HG03460 (cell line): Measurements from ENCODE around the gene CNKSR3.

Experiments used
- ATAC-seq: cut with Tn5 transposase; IDR thresholded peaks from one replicate; pipeline ENCODE4 v1.9.1; 2021; ENCODE audit not compliant: unreplicated experiment

Gene CNKSR3

DNA sequence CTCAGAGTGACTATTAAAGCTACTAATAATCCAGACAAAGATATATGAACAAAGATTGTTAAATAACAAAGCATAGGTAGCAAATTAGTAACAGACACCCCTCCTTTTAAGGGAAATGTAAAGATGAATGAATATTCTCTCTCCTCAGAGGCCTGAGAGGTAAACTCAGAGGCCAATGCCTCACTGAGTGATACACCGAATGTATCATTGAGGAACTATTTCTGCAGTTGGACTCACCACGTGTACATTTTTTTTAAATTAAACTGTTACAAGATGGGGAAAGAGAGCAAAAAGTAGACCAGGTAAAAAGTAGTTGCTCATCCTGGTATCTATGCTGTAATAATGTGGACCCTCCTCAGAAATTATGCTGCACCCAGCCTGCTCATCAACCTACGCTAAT, 81.6 kb downstream of the CNKSR3 start:
- ATAC-seq = no peak

DNA sequence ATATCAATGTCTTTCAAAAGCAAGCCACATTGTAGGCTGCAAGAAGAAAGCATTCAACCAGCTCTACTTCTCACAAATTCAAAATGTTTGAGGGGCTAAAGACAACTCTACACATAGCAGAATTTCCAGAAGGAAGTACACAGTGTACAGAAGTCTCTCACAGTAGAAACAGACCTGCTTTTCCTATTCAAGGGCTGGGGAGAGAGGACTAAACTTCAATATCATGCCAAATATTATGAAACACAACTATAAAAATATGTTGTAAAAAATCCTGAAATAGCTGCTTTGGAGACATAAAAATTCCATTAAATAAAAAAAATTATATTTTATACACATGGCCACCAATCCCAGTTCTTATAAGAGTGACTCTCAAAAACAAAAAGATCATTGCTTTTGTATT, 83.0 kb downstream of the CNKSR3 start:
- no peak for ATAC-seq

DNA sequence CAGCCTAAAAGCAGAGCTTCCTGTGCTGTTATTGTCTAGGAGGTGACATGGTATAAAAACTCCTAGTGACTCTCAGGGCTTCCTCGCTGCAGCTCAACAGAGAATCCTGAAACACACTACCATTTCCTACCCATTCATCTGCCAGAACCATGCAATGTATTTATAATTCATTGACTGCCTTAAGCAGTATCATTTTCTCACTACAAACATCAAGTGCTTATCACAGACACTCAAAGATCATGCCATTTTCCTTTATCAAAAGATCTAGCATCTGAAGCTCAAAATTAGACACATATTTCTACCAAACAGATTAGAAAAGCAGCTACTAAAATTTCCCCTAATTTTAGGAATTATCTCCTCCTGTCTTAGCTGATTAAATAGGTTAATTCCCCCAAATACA, 83.5 kb downstream of the CNKSR3 start:
- no peak for ATAC-seq

DNA sequence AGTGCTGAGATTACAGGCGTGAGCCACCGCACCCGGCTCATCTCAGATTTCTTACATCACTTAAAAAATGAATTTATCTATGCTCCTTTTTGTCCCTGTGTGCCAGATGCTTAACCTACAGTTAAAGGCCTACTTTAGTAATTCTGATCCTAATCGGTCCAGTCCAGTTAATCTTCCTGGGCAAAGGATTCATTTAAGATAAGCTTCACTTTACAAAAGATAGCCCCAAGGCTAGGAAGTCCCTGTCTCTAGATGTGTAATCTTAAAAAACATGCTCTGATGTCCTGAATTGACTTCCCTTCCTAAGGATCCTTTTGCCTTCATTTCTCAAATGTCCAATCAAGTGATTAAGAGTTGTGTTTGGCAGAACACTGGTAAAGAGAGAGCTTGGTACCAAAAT, 85.5 kb downstream of the CNKSR3 start:
- ATAC-seq = no peak

DNA sequence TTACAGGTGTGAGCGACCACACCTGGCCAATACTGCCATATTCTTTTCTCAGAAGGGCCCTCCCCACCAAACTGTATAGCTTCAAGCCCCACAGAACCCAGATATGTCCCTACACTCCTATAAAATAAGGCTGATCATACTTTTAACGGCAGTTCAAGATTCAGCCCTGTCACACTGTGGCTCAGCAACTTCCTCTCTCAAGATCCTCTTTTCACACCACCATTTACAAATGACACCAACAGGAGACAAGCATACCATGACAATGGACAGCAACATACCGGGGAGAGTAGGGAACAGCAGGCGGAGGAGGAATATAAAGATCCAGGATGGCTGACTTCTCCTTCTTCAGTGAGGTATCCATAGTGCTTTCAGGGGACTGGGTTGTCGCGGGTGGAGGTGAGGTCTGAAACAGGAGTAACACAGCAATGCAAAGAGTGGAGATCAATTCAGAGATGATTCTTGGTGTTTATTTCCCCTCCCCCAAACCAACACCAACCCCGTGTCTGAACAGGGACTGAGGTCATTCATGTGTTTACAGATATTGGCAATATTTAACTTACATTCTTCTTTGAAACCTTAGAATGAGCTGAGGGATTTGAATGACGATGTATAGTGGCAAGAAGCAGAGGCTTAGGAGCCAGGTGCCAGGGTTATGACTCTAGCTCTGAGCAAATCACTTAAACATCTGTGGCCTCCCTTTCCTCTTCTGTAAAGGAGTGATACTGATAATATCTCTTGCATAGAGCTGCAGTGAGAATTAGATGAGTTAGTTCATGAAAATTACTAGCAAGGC, 96.3 kb downstream of the CNKSR3 start:
- ATAC-seq = peak; percentile 50

DNA sequence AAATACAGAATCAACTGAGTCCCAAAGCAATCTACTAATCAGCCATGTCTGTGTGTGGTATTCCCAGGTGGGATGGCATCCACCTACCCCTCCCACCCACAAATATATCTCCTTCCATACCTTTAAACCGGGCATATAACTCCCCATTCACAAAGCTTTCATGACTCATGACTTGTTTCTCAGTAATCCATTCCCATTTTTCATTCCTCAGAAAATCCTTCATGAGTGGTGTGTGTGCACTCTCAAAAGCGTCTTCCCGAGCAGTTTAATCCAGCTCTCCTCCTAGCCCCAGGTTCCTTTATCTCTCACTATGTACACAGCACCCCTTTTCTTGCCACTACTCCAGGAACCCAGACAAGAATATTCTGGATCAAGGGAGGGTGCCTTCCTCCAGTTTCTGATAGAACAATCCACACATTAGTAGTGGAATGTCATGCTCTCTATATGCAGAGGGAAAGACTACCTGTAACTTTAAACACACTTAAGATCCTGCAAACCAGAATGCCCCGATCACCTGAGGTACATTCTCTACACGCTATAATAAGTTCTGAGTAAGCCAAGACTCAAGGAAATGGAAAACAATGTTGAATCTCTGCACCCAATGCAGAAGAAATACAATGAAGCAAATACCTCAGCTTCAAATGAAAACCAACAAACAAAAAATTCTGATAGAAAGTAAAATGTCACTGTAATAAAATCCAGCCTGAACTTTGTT, 98.2 kb downstream of the CNKSR3 start:
- ATAC-seq = no peak

DNA sequence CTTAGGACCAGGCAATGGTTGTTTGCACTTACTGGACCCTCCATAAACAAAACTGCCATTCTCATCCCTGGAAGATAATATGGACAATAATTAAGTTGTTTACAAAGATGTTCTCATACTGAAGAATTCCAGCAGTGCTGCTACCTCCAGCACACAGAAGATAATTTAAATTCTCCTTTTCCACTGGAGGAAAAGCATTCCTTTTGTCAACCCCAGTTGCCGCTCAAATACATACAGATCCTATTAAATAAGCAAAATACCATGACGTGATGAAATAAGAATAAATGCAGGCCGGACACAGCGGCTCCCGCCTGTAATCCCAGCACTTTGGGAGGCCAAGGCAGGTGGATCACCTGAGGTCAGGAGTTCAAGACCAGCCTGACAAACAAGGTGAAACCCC, 99.4 kb downstream of the CNKSR3 start:
- ATAC-seq = no peak

DNA sequence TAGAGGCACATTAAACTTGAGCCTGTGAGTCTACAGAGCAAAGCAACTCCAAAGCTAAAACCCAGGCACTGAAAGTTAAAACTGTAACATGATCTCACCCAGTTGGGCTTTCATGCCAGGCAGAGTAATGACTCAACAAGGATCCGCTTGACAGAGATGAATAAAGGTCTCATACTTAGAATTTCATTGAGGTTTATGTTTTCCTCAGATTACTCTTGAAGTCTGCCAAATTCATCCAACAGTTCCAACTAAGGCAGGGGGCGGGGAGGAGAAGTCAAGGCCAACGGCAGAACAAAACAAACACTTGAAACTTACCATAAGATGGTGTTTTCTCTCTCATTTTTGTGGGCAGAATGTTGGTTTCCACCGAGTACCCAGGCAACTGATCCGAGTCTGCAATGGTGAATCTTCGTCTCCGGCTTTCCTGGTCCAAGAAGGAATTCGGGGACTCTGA, 99.8 kb downstream of the CNKSR3 start:
- ATAC-seq = no peak

DNA sequence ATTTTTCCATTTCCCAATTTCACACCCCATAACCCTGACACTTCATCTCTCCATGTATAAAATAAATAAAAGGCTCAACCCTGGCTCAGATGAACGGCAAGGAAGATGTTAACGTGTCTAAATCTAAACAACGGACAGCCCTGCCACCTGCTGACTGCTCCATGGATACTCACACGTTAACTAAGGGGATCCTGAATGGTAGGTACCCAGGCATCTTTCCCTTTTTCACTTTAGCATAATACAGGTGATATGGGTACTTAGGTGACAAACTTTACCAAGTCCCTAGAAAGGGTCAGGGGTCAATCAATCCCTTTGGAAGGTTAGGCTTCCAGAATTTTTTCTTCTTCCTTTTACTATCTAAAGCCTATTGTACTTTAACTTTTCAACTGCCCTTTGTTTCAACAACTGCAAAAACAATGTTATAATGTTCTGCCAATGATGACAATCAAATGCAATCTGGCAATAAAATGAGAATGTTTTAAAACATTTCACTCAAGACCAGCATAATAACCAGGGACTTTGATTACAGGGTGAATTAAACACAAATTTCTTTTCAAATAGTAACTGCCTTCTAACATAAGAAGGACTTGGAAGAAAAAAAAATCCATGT, 101.5 kb downstream of the CNKSR3 start:
- no peak for ATAC-seq

DNA sequence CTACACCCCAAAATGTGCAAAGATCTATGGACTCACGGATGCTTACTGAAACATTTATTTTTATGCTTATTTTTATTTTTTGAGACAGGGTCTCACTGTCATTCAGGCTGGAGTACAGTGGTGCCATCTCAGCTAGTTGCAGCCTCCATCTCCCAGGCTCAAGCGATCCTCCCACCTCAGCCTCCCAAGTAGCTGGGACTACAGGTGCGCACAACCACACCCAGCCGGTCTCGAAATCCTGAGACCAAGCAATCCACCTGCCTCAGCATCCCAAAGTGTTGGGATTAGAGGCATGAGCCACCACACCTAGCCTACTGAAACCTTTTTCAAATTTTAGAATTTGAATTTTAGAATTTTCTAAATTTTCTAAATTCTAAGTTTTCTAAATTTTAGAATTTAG, 103.0 kb downstream of the CNKSR3 start:
- no peak for ATAC-seq

DNA sequence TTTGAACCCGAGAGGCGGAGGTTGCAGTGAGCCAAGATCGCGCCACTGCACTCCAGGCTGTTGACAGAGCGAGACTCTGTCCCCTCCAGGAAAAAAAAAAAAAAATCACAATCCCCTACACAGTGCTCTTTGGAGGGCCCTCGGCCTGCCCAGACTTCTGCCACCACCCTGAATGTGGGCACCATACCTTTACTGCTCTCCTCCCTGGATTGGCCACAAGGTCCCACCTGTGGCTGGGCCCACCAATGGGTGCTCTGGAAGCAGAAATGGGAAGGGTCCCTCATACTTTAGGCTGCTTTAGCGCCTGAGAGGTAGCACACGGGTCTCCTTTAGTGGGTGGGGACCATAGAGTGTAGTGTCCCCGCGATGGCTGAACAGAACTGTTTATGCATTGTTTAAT, 103.6 kb downstream of the CNKSR3 start:
- no peak for ATAC-seq

DNA sequence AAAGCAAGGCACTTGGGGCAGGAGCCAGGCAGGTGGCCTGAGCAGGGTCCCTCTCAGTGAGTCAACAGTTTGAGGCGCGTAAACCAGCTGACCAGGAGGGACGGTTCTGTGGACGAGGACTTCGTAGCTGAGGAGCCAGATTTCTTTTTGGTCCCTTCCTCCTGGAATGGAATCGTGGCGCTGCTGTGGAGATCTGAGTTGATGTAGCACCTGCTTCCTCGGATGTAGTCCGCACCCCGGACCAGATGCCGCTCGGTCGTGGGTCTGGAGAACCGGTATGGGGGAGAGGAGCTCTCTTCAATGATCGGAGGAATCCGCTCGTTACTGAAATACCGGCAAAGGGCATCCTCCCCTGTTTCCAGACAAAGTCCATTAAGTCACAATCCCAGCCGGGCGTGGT, 104.2 kb downstream of the CNKSR3 start:
- no peak for ATAC-seq

DNA sequence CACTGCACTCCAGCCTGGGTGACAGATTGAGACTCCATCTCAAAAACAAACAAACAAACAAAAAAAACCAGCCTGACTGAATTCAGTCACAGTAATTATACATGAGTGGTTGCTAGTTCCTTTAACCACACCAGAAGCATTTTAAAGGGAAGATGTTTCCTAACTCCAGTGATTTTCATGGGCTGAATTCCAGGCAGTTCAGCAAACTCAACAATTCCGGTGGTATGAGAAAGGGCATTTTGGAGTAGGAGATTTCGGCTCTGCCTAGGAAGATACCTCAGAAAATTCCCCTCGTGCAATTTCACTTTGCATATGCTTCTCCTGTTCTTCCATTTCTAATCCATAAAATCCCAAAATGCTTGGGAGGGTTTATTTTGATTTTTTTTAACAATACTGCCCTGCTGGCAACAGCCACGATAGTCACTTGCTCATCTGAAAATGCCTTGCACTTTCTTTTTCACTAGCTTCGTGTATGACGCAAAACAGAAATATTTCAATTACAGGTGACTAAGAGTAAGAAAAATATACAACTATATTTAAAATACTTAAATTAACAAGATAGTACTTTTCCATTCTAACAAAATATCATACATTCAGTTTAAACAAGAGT, 105.6 kb downstream of the CNKSR3 start:
- no peak for ATAC-seq

DNA sequence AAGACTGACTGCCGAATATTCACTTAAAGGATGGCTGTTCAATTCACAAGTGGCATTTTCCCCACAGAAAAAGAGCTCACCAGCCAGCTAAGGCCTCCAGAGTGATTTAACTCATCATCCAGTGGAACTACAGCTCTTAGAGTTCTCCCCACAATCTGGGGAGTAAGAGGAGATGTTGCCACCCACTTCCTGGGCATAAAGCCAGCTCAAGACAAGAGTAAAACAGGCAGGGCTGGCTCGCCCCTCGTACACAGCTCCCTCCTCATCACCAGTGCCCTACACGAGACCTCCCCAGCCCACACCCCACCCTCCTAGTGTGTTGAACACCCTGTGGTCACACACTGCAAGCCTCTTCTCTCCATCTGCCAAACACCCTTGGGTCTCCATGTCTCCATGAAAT, 106.7 kb downstream of the CNKSR3 start:
- ATAC-seq = no peak

DNA sequence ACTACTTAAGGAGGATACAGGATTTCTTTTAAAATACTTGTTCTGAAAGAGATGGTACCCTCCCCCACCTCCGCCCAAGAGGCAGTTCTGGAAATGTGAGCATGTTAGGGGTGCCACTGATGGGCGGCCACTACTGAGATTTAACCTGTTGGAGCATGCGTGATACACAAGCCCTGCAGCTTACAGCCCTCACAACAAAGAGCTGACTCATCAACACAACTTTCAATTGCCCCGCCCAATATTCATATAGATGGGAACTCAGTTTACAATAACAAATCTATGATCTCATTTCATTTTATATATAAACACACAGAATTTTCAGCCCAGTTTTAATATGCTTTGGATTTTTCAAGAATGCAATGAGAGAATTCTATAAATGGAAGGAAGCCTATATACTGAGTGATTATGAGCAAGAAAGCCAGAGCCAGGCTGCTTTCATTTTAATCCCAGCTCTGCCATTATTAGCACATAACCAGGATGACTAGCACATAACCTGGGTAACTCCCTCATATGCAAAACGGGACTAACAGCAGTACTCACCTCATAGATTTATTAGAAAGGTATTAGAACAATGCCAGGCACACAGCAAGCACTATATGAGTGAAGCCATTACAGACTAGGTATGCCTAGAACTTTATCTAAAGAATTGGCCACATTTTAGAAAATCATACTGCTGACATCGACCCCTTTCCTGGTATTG, 108.3 kb downstream of the CNKSR3 start:
- ATAC-seq = no peak

DNA sequence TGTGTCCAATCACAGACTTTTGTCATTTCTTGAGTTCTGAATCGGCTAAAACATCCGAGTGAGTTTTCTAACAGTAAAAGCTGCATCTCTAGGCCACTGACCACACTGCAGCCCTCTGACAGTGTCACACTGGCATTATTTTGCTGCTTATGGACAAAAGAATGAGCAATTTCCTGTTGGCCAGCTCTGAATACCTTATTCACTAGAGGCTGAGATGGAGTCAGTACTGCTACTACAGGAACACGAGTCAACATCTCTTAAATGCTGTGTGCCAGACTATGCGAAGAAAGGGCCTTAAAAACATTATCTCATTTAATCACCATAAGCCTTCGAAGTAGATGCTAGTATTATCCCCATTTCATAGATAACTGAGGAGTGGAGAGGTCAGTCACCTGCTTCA, 111.4 kb downstream of the CNKSR3 start:
- ATAC-seq = no peak

DNA sequence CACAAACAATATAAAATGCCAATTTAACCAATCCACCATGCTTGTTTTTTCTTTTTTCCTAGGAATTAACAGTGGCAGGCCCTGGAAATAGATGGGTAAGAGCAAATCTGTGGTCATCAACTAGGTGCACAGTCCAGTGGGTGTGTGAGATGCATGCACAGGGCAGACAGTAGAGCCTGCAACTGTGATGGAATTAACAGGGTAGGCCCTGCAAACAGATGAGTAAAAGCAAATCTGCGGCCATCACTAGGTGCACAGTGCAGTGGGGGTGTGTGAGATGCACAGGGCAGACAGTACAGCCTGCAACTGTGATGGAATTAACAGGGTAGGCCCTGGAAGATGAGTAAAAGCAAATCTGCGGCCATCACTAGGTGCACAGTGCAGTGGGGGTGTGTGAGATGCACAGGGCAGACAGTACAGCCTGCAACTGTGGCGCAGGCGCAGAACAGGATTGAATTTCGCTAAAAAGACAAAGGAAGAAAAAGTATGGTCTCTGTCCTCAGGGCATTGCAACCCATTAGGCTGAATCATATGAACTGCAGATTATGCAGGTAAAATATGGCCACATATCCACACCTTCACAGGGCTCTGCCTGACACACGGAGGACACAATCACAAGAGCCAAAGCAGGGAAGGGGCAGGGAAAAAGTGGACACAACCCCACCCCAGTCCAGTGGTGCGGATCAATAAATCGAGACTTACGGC, 112.8 kb downstream of the CNKSR3 start:
- ATAC-seq = no peak

DNA sequence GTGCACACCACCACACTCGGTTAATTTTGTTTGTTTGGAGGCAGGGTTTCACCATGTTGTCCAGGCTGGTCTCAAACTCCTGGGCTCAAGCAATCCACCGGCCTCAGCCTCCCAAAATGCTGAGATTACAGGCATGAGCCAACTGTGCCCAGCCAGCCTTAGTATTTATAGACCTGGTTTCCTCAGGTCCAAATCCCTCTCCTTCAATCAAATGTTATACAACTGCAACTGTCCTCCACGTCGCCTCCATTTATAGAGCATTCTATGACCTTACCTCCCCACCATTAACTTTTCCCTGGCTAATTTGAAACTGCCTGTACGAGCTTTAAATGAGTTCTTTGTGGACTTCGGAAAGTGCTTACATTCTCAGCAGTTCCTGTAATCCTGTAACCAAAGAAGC, 114.6 kb downstream of the CNKSR3 start:
- no peak for ATAC-seq

DNA sequence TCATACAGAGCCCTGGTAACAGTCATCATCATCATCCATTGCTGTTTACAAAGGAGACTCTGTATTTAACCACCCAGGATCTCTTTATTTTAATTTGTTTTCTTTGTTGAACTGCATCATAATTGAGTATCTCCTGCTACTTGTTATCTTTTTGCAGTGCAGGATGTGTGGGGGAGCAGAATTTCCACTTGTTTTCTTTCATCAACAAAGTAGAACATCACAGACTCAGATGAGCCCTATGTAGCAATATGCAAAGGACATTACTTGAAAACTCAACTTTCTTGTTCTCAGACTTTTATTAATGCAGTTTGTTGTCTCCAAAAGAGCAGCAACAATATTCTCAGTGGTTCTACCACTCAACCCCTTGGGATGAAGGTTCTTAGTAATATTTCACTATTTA, 115.2 kb downstream of the CNKSR3 start:
- ATAC-seq = no peak

DNA sequence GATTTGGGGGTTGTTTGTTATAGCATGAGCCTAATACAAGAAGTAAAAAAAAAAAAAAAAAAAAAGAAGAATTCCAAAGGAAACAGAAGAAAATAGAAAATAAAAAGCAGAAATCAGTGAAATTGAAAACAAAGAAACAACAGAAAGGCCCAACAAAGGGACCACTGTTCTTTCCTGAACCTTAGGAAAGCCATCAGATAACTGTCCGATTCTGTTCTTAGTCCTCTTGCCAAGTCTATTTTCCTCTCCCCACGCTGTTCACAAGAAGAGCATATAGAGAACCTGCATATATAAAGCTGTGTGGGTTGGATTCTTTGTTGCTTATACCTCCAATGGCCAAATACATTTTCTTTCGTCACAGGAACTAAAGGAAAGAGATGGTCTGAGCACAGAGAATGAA, 115.9 kb downstream of the CNKSR3 start:
- no peak for ATAC-seq

DNA sequence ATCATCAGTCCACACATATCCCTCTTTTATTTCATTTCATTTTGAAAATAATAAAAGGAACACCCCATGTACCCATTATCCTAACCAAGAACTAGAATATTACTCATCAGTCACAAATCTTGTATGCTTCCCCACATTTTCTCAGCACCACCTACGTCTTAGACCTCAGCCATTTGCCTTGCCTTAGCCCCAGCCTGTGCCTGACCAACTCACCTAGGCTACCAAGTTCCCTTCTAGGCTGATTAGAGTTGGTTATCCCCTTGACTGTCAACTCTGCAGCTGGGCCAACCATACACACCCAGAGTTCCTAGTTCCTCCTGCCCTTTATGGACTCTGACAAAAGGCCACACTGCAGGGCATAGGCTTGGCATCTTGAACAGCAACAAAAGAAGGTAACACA, 120.5 kb downstream of the CNKSR3 start:
- no peak for ATAC-seq
